Parathyroid adenoma (tissue), 2 donors: Measurements from ENCODE around the gene ACVRL1.

Experiments used
- H2AFZ ChIP-seq: fragments of 300-600 bp; sonication (generic); one replicate; pipeline ENCODE4 v1.7.0; 2017; ENCODE audit warnings: antibody characterized with exemption, mild to moderate bottlenecking
- H3K27ac ChIP-seq: fragments of 300-600 bp; sonication (generic); one replicate; pipeline ENCODE4 v1.7.0; 2017
- H3K27me3 ChIP-seq: fragments of 300-600 bp; sonication (generic); one replicate; pipeline ENCODE4 v1.7.0; 2017; ENCODE audit warnings: low read length; ENCODE audit not compliant: control insufficient read depth, insufficient read depth
- H3K36me3 ChIP-seq: fragments of 300-600 bp; sonication (generic); one replicate; pipeline ENCODE4 v1.7.0; 2017; ENCODE audit warnings: low read length; ENCODE audit not compliant: control insufficient read depth, insufficient read depth
- H3K4me1 ChIP-seq: fragments of 300-600 bp; sonication (generic); one replicate; pipeline ENCODE4 v1.7.0; 2017; ENCODE audit warnings: control low read depth
- H3K4me2 ChIP-seq: fragments of 300-600 bp; sonication (generic); one replicate; pipeline ENCODE4 v1.7.0; 2017; ENCODE audit warnings: low read length
- H3K4me3 ChIP-seq: fragments of 300-600 bp; sonication (generic); one replicate; pipeline ENCODE4 v1.7.0; 2017; ENCODE audit warnings: low read depth, low read length
- H3K79me2 ChIP-seq: fragments of 300-600 bp; sonication (generic); one replicate; pipeline ENCODE4 v1.7.0; 2017; ENCODE audit warnings: control low read depth
- H3K9ac ChIP-seq: fragments of 300-600 bp; sonication (generic); one replicate; pipeline ENCODE4 v1.7.0; 2017; ENCODE audit warnings: mild to moderate bottlenecking
- H3K9me3 ChIP-seq: fragments of 300-600 bp; sonication (generic); one replicate; pipeline ENCODE4 v1.7.0; 2017; ENCODE audit warnings: low read length; ENCODE audit not compliant: control insufficient read depth
- CTCF ChIP-seq: fragments of 300-600 bp; sonication (generic); IDR thresholded peaks from one replicate; pipeline ENCODE4 v1.7.0; 2017; ENCODE audit warnings: antibody characterized with exemption, mild to moderate bottlenecking
- donor health status: primary hyperparathyroidism.

Gene ACVRL1

GRCh38 chr12:51907083-51907855 is at the start of gene ACVRL1:
ACVRL1 (plus strand) TSS chr12:51907504; CDS start chr12:51912475, 4,971 bp downstream.
- no peak for TF ChIP-seq CTCF
- peak within 1 kb of the TSS; percentile 67 for H3K27ac ChIP-seq
- H3K4me3 ChIP-seq, result peak within 1 kb of the TSS; percentile 58
- peak within 1 kb of the TSS; percentile 70 for H3K9ac ChIP-seq
- H3K4me2 ChIP-seq, result peak within 1 kb of the TSS; percentile 63
- peaks cover 10% of the 10 kb centered on the region for H3K79me2 ChIP-seq
- H3K9me3 ChIP-seq, result no peaks in the 10 kb centered on the region
- H3K27me3 ChIP-seq, result no peaks in the 10 kb centered on the region
- H2AFZ ChIP-seq, result peak within 1 kb of the TSS; percentile 31
- H3K4me1 ChIP-seq, result peaks cover 48% of the 10 kb centered on the region
- no peaks in the 10 kb centered on the region for H3K36me3 ChIP-seq

GRCh38 chr12:51860986-51861385 is 46.3 kb upstream of the ACVRL1 start:
- H3K27me3 ChIP-seq, result no peaks in the 10 kb centered on the region
- no peaks in the 10 kb centered on the region for H3K36me3 ChIP-seq
- no peaks in the 10 kb centered on the region for H3K9me3 ChIP-seq
- H3K79me2 ChIP-seq, result no peaks in the 10 kb centered on the region
- H3K4me2 ChIP-seq, result no peak overlapping the region
- no peaks in the 10 kb centered on the region for H3K4me1 ChIP-seq
- no peak for TF ChIP-seq CTCF
- H3K9ac ChIP-seq, result no peak overlapping the region
- H2AFZ ChIP-seq, result no peak overlapping the region
- no peak overlapping the region for H3K27ac ChIP-seq
- H3K4me3 ChIP-seq, result no peak overlapping the region

DNA sequence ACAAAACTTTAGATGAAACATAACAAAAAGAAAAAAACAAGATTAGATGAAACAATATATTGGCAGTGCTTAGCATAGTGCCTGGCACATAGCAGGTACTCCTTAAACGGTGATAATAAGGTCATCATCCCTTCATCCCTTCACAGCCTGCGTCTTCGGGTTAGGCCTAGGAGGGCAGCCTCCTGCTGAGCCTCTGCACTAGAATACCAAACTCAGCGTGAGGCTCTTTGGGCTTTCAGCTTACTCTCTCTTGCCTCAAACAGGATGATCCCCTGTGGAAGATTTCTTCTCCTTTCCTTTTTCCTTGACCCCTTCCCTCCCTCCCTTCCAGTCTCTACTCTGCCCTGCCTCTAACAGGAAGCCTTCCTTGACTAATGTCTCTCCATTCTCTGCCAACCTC is 44.4 kb upstream of the ACVRL1 start:
- no peaks in the 10 kb centered on the region for H3K27me3 ChIP-seq
- H3K4me3 ChIP-seq, result no peak overlapping the region
- no peak overlapping the region for H3K4me2 ChIP-seq
- no peak overlapping the region for H2AFZ ChIP-seq
- peaks cover 7% of the 10 kb centered on the region for H3K4me1 ChIP-seq
- no peak for TF ChIP-seq CTCF
- no peaks in the 10 kb centered on the region for H3K36me3 ChIP-seq
- H3K79me2 ChIP-seq, result no peaks in the 10 kb centered on the region
- H3K27ac ChIP-seq, result no peak overlapping the region
- H3K9me3 ChIP-seq, result no peaks in the 10 kb centered on the region
- no peak overlapping the region for H3K9ac ChIP-seq

GRCh38 chr12:51863363-51863932 is 43.9 kb upstream of the ACVRL1 start:
- Histone ChIP-seq H3K4me1 (peaks cover 9% of the 10 kb centered on the region), H3K27me3 (no peaks in the 10 kb centered on the region), H2AFZ (peak overlapping the region; percentile 65), H3K79me2 (no peaks in the 10 kb centered on the region), H3K9me3 (no peaks in the 10 kb centered on the region), H3K27ac (no peak overlapping the region), H3K9ac (no peak overlapping the region), H3K4me3 (no peak overlapping the region), H3K36me3 (no peaks in the 10 kb centered on the region), H3K4me2 (no peak overlapping the region)
- no peak for TF ChIP-seq CTCF
